Measurements from ENCODE around the gene NTSR1.

Gene NTSR1

GRCh38 chr20:62771396-62772102, 62.9 kb downstream of the NTSR1 start:
- H3K9ac ChIP-seq (ENCODE audit: insufficient read length, low read depth) = no peak overlapping the region
- TF ChIP-seq SUZ12 (IDR thresholded peaks at IDR 0.05; ENCODE audit: extremely low read depth, insufficient read depth, insufficient read length) = no peak
- TF ChIP-seq ZNF274 (IDR thresholded peaks at IDR 0.05; ENCODE audit: low read depth, low read length) = no peak
- TF ChIP-seq YY1 (IDR thresholded peaks at IDR 0.05; ENCODE audit: insufficient read depth, insufficient read length) = no peak

GRCh38 chr20:62772103-62772611, 63.5 kb downstream of the NTSR1 start:
- H3K9me3 ChIP-seq (ENCODE audit: insufficient read depth, low read length) = no peaks in the 10 kb centered on the region
- H3K4me1 ChIP-seq (ENCODE audit: insufficient read depth, insufficient read length) = peaks cover 13% of the 10 kb centered on the region
- H3K9ac ChIP-seq (ENCODE audit: insufficient read length, low read depth) = no peak overlapping the region
- no peak for TF ChIP-seq YY1 (IDR thresholded peaks at IDR 0.05; ENCODE audit: insufficient read depth, insufficient read length)
- no peak for TF ChIP-seq SUZ12 (IDR thresholded peaks at IDR 0.05; ENCODE audit: extremely low read depth, insufficient read depth, insufficient read length)
- H3K36me3 ChIP-seq (ENCODE audit: insufficient read depth, insufficient read length, low read length) = no peaks in the 10 kb centered on the region
- no peak for DNase-seq (ENCODE audit: low read depth, low spot score)
- H3K4me3 ChIP-seq (ENCODE audit: insufficient read length, low read depth) = no peak overlapping the region
- no peaks in the 10 kb centered on the region for H3K27me3 ChIP-seq (ENCODE audit: insufficient read depth, insufficient read length)

More at GRCh38 chr20:62771396-62772102, 62.9 kb downstream of the NTSR1 start:
- Histone ChIP-seq H3K27me3 (ENCODE audit: insufficient read depth, insufficient read length) (no peaks in the 10 kb centered on the region), H3K9me3 (ENCODE audit: insufficient read depth, low read length) (no peaks in the 10 kb centered on the region), H3K4me3 (ENCODE audit: insufficient read length, low read depth) (no peak overlapping the region), H3K4me1 (ENCODE audit: insufficient read depth, insufficient read length) (peaks cover 11% of the 10 kb centered on the region), H3K36me3 (ENCODE audit: insufficient read depth, insufficient read length, low read length) (no peaks in the 10 kb centered on the region)
- no peak for DNase-seq (ENCODE audit: low read depth, low spot score)

- no peak for DNase-seq (ENCODE audit: low read depth, low spot score)
- no peaks in the 10 kb centered on the region for H3K36me3 ChIP-seq (ENCODE audit: insufficient read depth, insufficient read length, low read length)
- TF ChIP-seq YY1 (IDR thresholded peaks at IDR 0.05; ENCODE audit: insufficient read depth, insufficient read length) = no peak
- no peak for TF ChIP-seq SUZ12 (IDR thresholded peaks at IDR 0.05; ENCODE audit: extremely low read depth, insufficient read depth, insufficient read length)
- TF ChIP-seq ZNF274 (IDR thresholded peaks at IDR 0.05; ENCODE audit: low read depth, low read length) = no peak
- H3K4me3 ChIP-seq (ENCODE audit: insufficient read length, low read depth) = no peak overlapping the region
- no peaks in the 10 kb centered on the region for H3K9me3 ChIP-seq (ENCODE audit: insufficient read depth, low read length)
- peaks cover 13% of the 10 kb centered on the region for H3K4me1 ChIP-seq (ENCODE audit: insufficient read depth, insufficient read length)
- H3K27me3 ChIP-seq (ENCODE audit: insufficient read depth, insufficient read length) = no peaks in the 10 kb centered on the region
- no peak overlapping the region for H3K9ac ChIP-seq (ENCODE audit: insufficient read length, low read depth)
These were observed 64.0 kb downstream of the NTSR1 start for GRCh38 chr20:62772619-62772989.

GRCh38 chr20:62772990-62773844, 64.6 kb downstream of the NTSR1 start:
- Histone ChIP-seq H3K9me3 (ENCODE audit: insufficient read depth, low read length) (no peaks in the 10 kb centered on the region), H3K4me1 (ENCODE audit: insufficient read depth, insufficient read length) (peaks cover 13% of the 10 kb centered on the region), H3K4me3 (ENCODE audit: insufficient read length, low read depth) (no peak overlapping the region), H3K9ac (ENCODE audit: insufficient read length, low read depth) (no peak overlapping the region), H3K27me3 (ENCODE audit: insufficient read depth, insufficient read length) (no peaks in the 10 kb centered on the region), H3K36me3 (ENCODE audit: insufficient read depth, insufficient read length, low read length) (no peaks in the 10 kb centered on the region)
- no peak for DNase-seq (ENCODE audit: low read depth, low spot score)
- TF ChIP-seq ZNF274 (IDR thresholded peaks at IDR 0.05; ENCODE audit: low read depth, low read length) (no peak), YY1 (IDR thresholded peaks at IDR 0.05; ENCODE audit: insufficient read depth, insufficient read length) (no peak), SUZ12 (IDR thresholded peaks at IDR 0.05; ENCODE audit: extremely low read depth, insufficient read depth, insufficient read length) (no peak)

- DNase-seq (ENCODE audit: low read depth, low spot score) = no peak
- Histone ChIP-seq H3K36me3 (ENCODE audit: insufficient read depth, insufficient read length, low read length) (no peaks in the 10 kb centered on the region), H3K9ac (ENCODE audit: insufficient read length, low read depth) (no peak overlapping the region), H3K27me3 (ENCODE audit: insufficient read depth, insufficient read length) (no peaks in the 10 kb centered on the region), H3K9me3 (ENCODE audit: insufficient read depth, low read length) (no peaks in the 10 kb centered on the region), H3K4me3 (ENCODE audit: insufficient read length, low read depth) (no peak overlapping the region), H3K4me1 (ENCODE audit: insufficient read depth, insufficient read length) (peaks cover 7% of the 10 kb centered on the region)
- TF ChIP-seq ZNF274 (IDR thresholded peaks at IDR 0.05; ENCODE audit: low read depth, low read length) (no peak), SUZ12 (IDR thresholded peaks at IDR 0.05; ENCODE audit: extremely low read depth, insufficient read depth, insufficient read length) (no peak), YY1 (IDR thresholded peaks at IDR 0.05; ENCODE audit: insufficient read depth, insufficient read length) (no peak)
These were observed 65.4 kb downstream of the NTSR1 start for GRCh38 chr20:62773845-62774714.

GRCh38 chr20:62774762-62775161, 66.1 kb downstream of the NTSR1 start:
- peaks cover 7% of the 10 kb centered on the region for H3K4me1 ChIP-seq (ENCODE audit: insufficient read depth, insufficient read length)
- no peak overlapping the region for H3K9ac ChIP-seq (ENCODE audit: insufficient read length, low read depth)
- TF ChIP-seq SUZ12 (IDR thresholded peaks at IDR 0.05; ENCODE audit: extremely low read depth, insufficient read depth, insufficient read length) (no peak), YY1 (IDR thresholded peaks at IDR 0.05; ENCODE audit: insufficient read depth, insufficient read length) (no peak), ZNF274 (IDR thresholded peaks at IDR 0.05; ENCODE audit: low read depth, low read length) (no peak)
- no peaks in the 10 kb centered on the region for H3K27me3 ChIP-seq (ENCODE audit: insufficient read depth, insufficient read length)
- no peak overlapping the region for H3K4me3 ChIP-seq (ENCODE audit: insufficient read length, low read depth)
- DNase-seq (ENCODE audit: low read depth, low spot score) = no peak
- no peaks in the 10 kb centered on the region for H3K9me3 ChIP-seq (ENCODE audit: insufficient read depth, low read length)
- H3K36me3 ChIP-seq (ENCODE audit: insufficient read depth, insufficient read length, low read length) = no peaks in the 10 kb centered on the region

Measured in NT2/D1 (cell line).